UCSD-AML1 (cell line): ENCODE data around the gene SLIT3.
A peak's percentile ranks its signal among the peaks of the same experiment; 100 is the strongest.
"Not testable (repeated sequence)": the region's sequence is repeated elsewhere in the genome, so short reads cannot be mapped to it uniquely, and the experiment has no call there.

Source experiments
- DNase-seq: peaks from one replicate; lab custom pipeline; 2025; ENCODE audit not compliant: unreplicated experiment; lab: John Stamatoyannopoulos, UW

Gene SLIT3

GRCh38 chr5:168753691-168754254 lies 547.2 kb downstream of the SLIT3 start:
- DNase-seq = no peak

GRCh38 chr5:168752416-168753190 lies 548.3 kb downstream of the SLIT3 start:
- no peak for DNase-seq

GRCh38 chr5:168752012-168752411 lies 548.9 kb downstream of the SLIT3 start:
- DNase-seq = no peak

GRCh38 chr5:168750926-168751325 lies 550.0 kb downstream of the SLIT3 start:
- no peak for DNase-seq

GRCh38 chr5:168749391-168750100 lies 551.4 kb downstream of the SLIT3 start:
- no peak for DNase-seq

GRCh38 chr5:168747987-168748777 lies 552.8 kb downstream of the SLIT3 start:
- DNase-seq = peak; percentile 67

GRCh38 chr5:168746893-168747640 lies 553.9 kb downstream of the SLIT3 start:
- DNase-seq = no peak

GRCh38 chr5:168746126-168746892 lies 554.6 kb downstream of the SLIT3 start:
- DNase-seq = not testable (repeated sequence)

GRCh38 chr5:168743617-168744016 lies 557.3 kb downstream of the SLIT3 start:
- no peak for DNase-seq

- not testable (repeated sequence) for DNase-seq
Measured at GRCh38 chr5:168742311-168742710, 558.6 kb downstream of the SLIT3 start.

- DNase-seq = no peak
Measured at GRCh38 chr5:168740811-168741213, 560.1 kb downstream of the SLIT3 start.

GRCh38 chr5:168740092-168740800 lies 560.7 kb downstream of the SLIT3 start:
- no peak for DNase-seq

- no peak for DNase-seq
Measured at GRCh38 chr5:168737066-168737465, 563.9 kb downstream of the SLIT3 start.

- DNase-seq = no peak
Measured at GRCh38 chr5:168736281-168736831, 564.6 kb downstream of the SLIT3 start.

GRCh38 chr5:168734620-168735300 lies 566.2 kb downstream of the SLIT3 start:
- no peak for DNase-seq

- no peak for DNase-seq
Measured at GRCh38 chr5:168734119-168734518, 566.8 kb downstream of the SLIT3 start.

GRCh38 chr5:168728546-168729211 lies 572.3 kb downstream of the SLIT3 start:
- no peak for DNase-seq

- no peak for DNase-seq
Measured at GRCh38 chr5:168727547-168727946, 573.4 kb downstream of the SLIT3 start.
